ENCODE data around the gene NOP9.

The NOP9 gene

DNA sequence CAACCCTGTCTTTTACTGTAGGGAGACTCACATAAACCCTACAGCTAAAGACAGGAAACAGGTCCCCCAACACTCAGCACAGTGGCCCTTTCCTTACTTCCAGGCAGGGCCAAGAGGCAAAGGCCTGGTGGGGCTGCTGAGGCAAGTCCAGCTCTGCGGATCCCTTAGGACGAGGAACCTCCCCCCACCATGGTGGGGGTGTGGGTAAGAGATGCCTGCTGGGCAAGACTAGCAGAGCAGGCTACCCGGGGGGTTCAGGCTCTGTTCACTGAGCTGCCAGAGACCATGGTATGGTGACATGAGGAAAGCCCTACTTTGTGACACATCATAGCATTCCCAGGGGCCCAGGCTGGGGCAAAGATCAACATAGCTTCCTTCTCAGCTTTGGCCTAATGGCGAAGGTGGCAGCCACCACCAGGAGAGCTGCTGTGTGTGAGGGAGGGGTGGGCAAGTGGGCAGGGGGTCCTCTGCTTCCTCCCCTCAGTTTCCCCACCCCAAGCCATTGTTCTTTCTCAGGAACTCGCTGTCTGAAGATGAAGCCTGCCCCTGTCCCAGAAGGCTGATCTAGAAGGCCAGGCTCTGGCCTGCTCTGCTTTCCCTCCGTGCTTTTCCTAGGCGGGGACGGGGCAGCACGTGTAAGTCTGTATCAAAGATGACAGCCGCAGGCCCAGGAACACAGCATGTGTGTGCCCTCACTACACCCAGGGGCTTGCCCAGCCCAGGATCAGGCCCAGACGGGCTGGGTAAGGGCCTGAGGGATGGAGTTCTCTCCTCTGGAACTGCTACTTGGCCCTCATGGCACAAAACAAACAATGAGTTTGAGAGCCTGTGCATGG lies 47.1 kb upstream of the NOP9 start:
- Histone ChIP-seq H3K9me3 (ENCODE audit: control insufficient read depth, insufficient read depth, low read length) (no peaks in the 10 kb centered on the region), H3K27ac (ENCODE audit: low read depth, low read length) (no peak overlapping the region), H3K79me2 (ENCODE audit: control insufficient read depth, low read length) (no peaks in the 10 kb centered on the region), H3K4me3 (ENCODE audit: low read length) (no peak overlapping the region), H3K4me1 (ENCODE audit: control insufficient read depth, low read length) (no peaks in the 10 kb centered on the region), H3K27me3 (ENCODE audit: control insufficient read depth, low read length) (no peaks in the 10 kb centered on the region), H3K9me2 (replicated peaks; ENCODE audit: control insufficient read depth, low read length) (no peaks in the 10 kb centered on the region), H3F3A (ENCODE audit: control insufficient read depth, insufficient read depth) (no peaks in the 10 kb centered on the region), H3K4me2 (ENCODE audit: low read length) (no peak overlapping the region), H3K36me3 (ENCODE audit: control insufficient read depth, low read length) (no peaks in the 10 kb centered on the region), H4K20me1 (ENCODE audit: control insufficient read depth, insufficient read depth, low read depth, low read length) (no peaks in the 10 kb centered on the region)
- TF ChIP-seq EZH2phosphoT487 (IDR thresholded peaks at IDR 0.05; ENCODE audit: borderline replicate concordance, low read length), result no peak
- no peak for TF ChIP-seq CTCF (IDR thresholded peaks at IDR 0.05; ENCODE audit: low read depth, low read length, poor library complexity, severe bottlenecking)

DNA sequence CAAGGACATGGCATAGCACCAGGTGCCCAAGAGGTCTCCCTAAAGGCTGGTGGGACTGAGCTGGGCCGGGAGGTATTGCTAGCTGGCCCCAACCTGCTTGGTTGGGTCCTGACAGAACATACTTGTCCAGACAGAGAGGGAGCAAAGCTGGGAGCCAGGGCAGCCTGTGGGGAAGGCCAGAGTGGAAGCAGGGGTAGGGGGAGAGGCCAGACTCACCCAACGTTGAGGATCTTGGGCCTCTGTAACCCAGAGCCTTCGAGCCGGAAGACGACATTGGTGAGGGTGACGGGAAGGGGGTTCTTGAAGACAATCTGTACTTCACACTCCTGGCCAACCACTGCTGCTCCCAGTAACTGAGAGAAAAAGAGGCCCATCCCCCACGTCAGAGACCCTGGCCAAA lies 45.7 kb upstream of the NOP9 start:
- Histone ChIP-seq H3K9me2 (replicated peaks; ENCODE audit: control insufficient read depth, low read length) (no peaks in the 10 kb centered on the region), H3K27ac (ENCODE audit: low read depth, low read length) (no peak overlapping the region), H3K4me2 (ENCODE audit: low read length) (no peak overlapping the region), H3K36me3 (ENCODE audit: control insufficient read depth, low read length) (no peaks in the 10 kb centered on the region), H3F3A (ENCODE audit: control insufficient read depth, insufficient read depth) (peaks cover 3% of the 10 kb centered on the region; the same call in 1 of the 2 replicates), H3K4me3 (ENCODE audit: low read length) (no peak overlapping the region), H3K9me3 (ENCODE audit: control insufficient read depth, insufficient read depth, low read length) (no peaks in the 10 kb centered on the region), H3K79me2 (ENCODE audit: control insufficient read depth, low read length) (no peaks in the 10 kb centered on the region), H3K27me3 (ENCODE audit: control insufficient read depth, low read length) (no peaks in the 10 kb centered on the region), H4K20me1 (ENCODE audit: control insufficient read depth, insufficient read depth, low read depth, low read length) (no peaks in the 10 kb centered on the region), H3K4me1 (ENCODE audit: control insufficient read depth, low read length) (no peaks in the 10 kb centered on the region)
- TF ChIP-seq EZH2phosphoT487 (IDR thresholded peaks at IDR 0.05; ENCODE audit: borderline replicate concordance, low read length), result no peak
- TF ChIP-seq CTCF (IDR thresholded peaks at IDR 0.05; ENCODE audit: low read depth, low read length, poor library complexity, severe bottlenecking), result no peak

- TF ChIP-seq CTCF (IDR thresholded peaks at IDR 0.05; ENCODE audit: low read depth, low read length, poor library complexity, severe bottlenecking), result no peak
- no peak for TF ChIP-seq EZH2phosphoT487 (IDR thresholded peaks at IDR 0.05; ENCODE audit: borderline replicate concordance, low read length)
- no peak overlapping the region for H3K27ac ChIP-seq (ENCODE audit: low read depth, low read length)
Observed at GRCh38 chr14:24254630-24255392, 44.8 kb upstream of the NOP9 start.

More at GRCh38 chr14:24254630-24255392, 44.8 kb upstream of the NOP9 start:
- Histone ChIP-seq H3K9me2 (replicated peaks; ENCODE audit: control insufficient read depth, low read length) (no peaks in the 10 kb centered on the region), H3K36me3 (ENCODE audit: control insufficient read depth, low read length) (no peaks in the 10 kb centered on the region), H3K4me3 (ENCODE audit: low read length) (no peak overlapping the region), H3K27me3 (ENCODE audit: control insufficient read depth, low read length) (no peaks in the 10 kb centered on the region), H3K4me1 (ENCODE audit: control insufficient read depth, low read length) (no peaks in the 10 kb centered on the region), H3F3A (ENCODE audit: control insufficient read depth, insufficient read depth) (peaks cover 3% of the 10 kb centered on the region; the same call in 1 of the 2 replicates), H3K79me2 (ENCODE audit: control insufficient read depth, low read length) (no peaks in the 10 kb centered on the region), H4K20me1 (ENCODE audit: control insufficient read depth, insufficient read depth, low read depth, low read length) (no peaks in the 10 kb centered on the region), H3K4me2 (ENCODE audit: low read length) (no peak overlapping the region), H3K9me3 (ENCODE audit: control insufficient read depth, insufficient read depth, low read length) (no peaks in the 10 kb centered on the region)
